OCI-LY7 (cell line): ENCODE measurements around the gene FAM240B. TPM values are rescaled to one million over a fixed set of nuclear protein-coding genes. Genes with fewer than 3 reads are reported as not detected.

Experiments used
- BruUV-seq: library from RNA; stranded (reverse); fragments of 400-500 nt; replicated peaks from 2 replicates; lab custom pipeline; 2021; lab: Mats Ljungman, UMichigan
- CTCF ChIA-PET: fragments of 300-600 bp; sonication (Branson Sonifier 250); formaldehyde crosslinking; loops from one replicate; lab custom pipeline; 2022; ENCODE audit warnings: antibody characterized with exemption; ENCODE audit not compliant: unreplicated experiment; lab: Charles Lee
- POLR2A ChIA-PET: fragments of 300-600 bp; sonication (Branson Sonifier 250); formaldehyde crosslinking; loops from one replicate; lab custom pipeline; 2022; ENCODE audit warnings: antibody characterized with exemption; lab: Charles Lee
- DNase-seq: peaks from one replicate; pipeline ENCODE4 v3.0.0-alpha.2; 2015; ENCODE audit warnings: low spot score
- H2AFZ ChIP-seq: fragments of 200-600 bp; sonication (generic), shearing (Covaris generic); 2 replicates; pipeline ENCODE4 v1.6.1; 2014; ENCODE audit warnings: mild to moderate bottlenecking, antibody characterized with exemption, low read length, moderate library complexity
- H3K27ac ChIP-seq: fragments of 200-600 bp; sonication (generic); 2 replicates; pipeline ENCODE4 v1.5.1; 2014; ENCODE audit warnings: mixed run types, low read depth, mild to moderate bottlenecking, moderate library complexity, low read length, inconsistent platforms; ENCODE audit not compliant: poor library complexity, severe bottlenecking
- H3K36me3 ChIP-seq: fragments of 200-600 bp; sonication (generic); 2 replicates; pipeline ENCODE4 v1.6.1; 2014; ENCODE audit warnings: mild to moderate bottlenecking, antibody characterized with exemption, low read length, moderate library complexity, mixed read lengths; ENCODE audit not compliant: insufficient read depth
- H3K4me1 ChIP-seq: fragments of 200-600 bp; sonication (generic); 2 replicates; pipeline ENCODE4 v1.5.1; 2014; ENCODE audit warnings: mild to moderate bottlenecking, low read length; ENCODE audit not compliant: insufficient read depth, poor library complexity, severe bottlenecking
- H3K4me2 ChIP-seq: fragments of 200-600 bp; sonication (generic); 2 replicates; pipeline ENCODE4 v1.6.1; 2014; ENCODE audit warnings: mild to moderate bottlenecking, low read length
- H3K4me3 ChIP-seq: fragments of 200-600 bp; sonication (generic); 2 replicates; pipeline ENCODE4 v1.5.1; 2014; ENCODE audit warnings: mild to moderate bottlenecking, low read depth, low read length; ENCODE audit not compliant: poor library complexity, severe bottlenecking
- H3K79me2 ChIP-seq: fragments of 200-600 bp; sonication (generic); 2 replicates; pipeline ENCODE4 v1.6.1; 2016; ENCODE audit warnings: low read depth, mild to moderate bottlenecking, low read length, moderate library complexity, mixed read lengths; ENCODE audit not compliant: insufficient read depth
- H3K9me2 ChIP-seq: fragments of 200-600 bp; sonication (generic); 2 replicates; pipeline ENCODE4 v1.6.1; 2016; ENCODE audit warnings: mild to moderate bottlenecking, low read length, mixed read lengths; ENCODE audit not compliant: insufficient read depth
- H3K9me3 ChIP-seq: fragments of 200-600 bp; sonication (generic); 2 replicates; pipeline ENCODE4 v1.6.1; 2014; ENCODE audit warnings: mild to moderate bottlenecking, mixed run types, low read length, mixed read lengths
- H4K20me1 ChIP-seq: fragments of 200-600 bp; sonication (generic); 2 replicates; pipeline ENCODE4 v1.6.1; 2014; ENCODE audit warnings: mild to moderate bottlenecking, antibody characterized with exemption, low read length, moderate library complexity, mixed read lengths; ENCODE audit not compliant: insufficient read depth
- CTCF ChIP-seq: fragments of 200-600 bp; sonication (generic); conservative IDR thresholded peaks from 2 replicates; pipeline ENCODE4 v1.5.1; 2014; ENCODE audit warnings: mild to moderate bottlenecking, antibody characterized with exemption, low read length, moderate library complexity, mixed read lengths
- EZH2phosphoT487 ChIP-seq: fragments of 200-600 bp; sonication (generic); IDR thresholded peaks from 2 replicates; pipeline ENCODE4 v1.6.1; 2018; ENCODE audit warnings: low read depth, borderline replicate concordance, mild to moderate bottlenecking, mixed run types, antibody characterized with exemption, low read length, moderate library complexity, mixed read lengths
- intact Hi-C: fragments of 100-400 bp; cut with micrococcal nuclease; formaldehyde crosslinking; loops from one replicate; pipeline ENCODE4 v1.10.0; 2022; ENCODE audit not compliant: unreplicated experiment
- total RNA-seq, 2 experiments: library from RNA; depleted of rRNA in 1 of 2; stranded (reverse); fragments of >200 nt in 1 of 2; shearing (Covaris generic) in 1 of 2; gene quantifications; 2 replicates each; pipeline ENCODE4 v1.2.3, GENCODE V29; 2014 to 2022

Gene FAM240B
- total RNA-seq, 2 experiments from 2014 or later = not detected

GRCh38 chr9:38694676-38695075 lies 25.3 kb downstream of the FAM240B start:
- H2AFZ ChIP-seq = no peak overlapping the region
- H3K4me2 ChIP-seq = no peak overlapping the region
- CTCF ChIA-PET = no interaction called here
- H3K79me2 ChIP-seq = no peaks in the 10 kb centered on the region
- H3K9me2 ChIP-seq = no peaks in the 10 kb centered on the region
- no TSS peak for BruUV-seq
- TF ChIP-seq EZH2phosphoT487 = no peak
- TF ChIP-seq CTCF = no peak
- intact Hi-C loops = loop anchor here (5.0 kb wide), 1 partner anchor 48 kb away; no protein-coding TSS in a partner anchor
- POLR2A ChIA-PET = interaction anchor here (0.7 kb wide), 1 partner anchor 11 kb away, joined by 3 read pairs; no protein-coding TSS in a partner anchor
- no peak for DNase-seq
- H3K9me3 ChIP-seq = no peaks in the 10 kb centered on the region
- H3K4me3 ChIP-seq = no peak overlapping the region
- H3K4me1 ChIP-seq = no peaks in the 10 kb centered on the region
- no peaks in the 10 kb centered on the region for H4K20me1 ChIP-seq
- H3K27ac ChIP-seq = no peak overlapping the region
- no peaks in the 10 kb centered on the region for H3K36me3 ChIP-seq

- no peaks in the 10 kb centered on the region for H3K9me3 ChIP-seq
- no peaks in the 10 kb centered on the region for H3K36me3 ChIP-seq
- BruUV-seq = no TSS peak
- no peak overlapping the region for H3K4me2 ChIP-seq
- H4K20me1 ChIP-seq = no peaks in the 10 kb centered on the region
- no peaks in the 10 kb centered on the region for H3K79me2 ChIP-seq
- no peaks in the 10 kb centered on the region for H3K9me2 ChIP-seq
- H3K4me1 ChIP-seq = no peaks in the 10 kb centered on the region
- ChIA-PET POLR2A (no interaction called here), CTCF (no interaction called here)
- DNase-seq = no peak
- H3K4me3 ChIP-seq = no peak overlapping the region
- no peak overlapping the region for H3K27ac ChIP-seq
- H2AFZ ChIP-seq = no peak overlapping the region
- intact Hi-C loops = loop anchor here (5.0 kb wide), 1 partner anchor 50 kb away; no protein-coding TSS in a partner anchor
- TF ChIP-seq CTCF = no peak
- TF ChIP-seq EZH2phosphoT487 = no peak
Observed at GRCh38 chr9:38692707-38693106, 27.2 kb downstream of the FAM240B start.

GRCh38 chr9:38690574-38690973 lies 29.4 kb downstream of the FAM240B start:
- Histone ChIP-seq H3K36me3 (no peaks in the 10 kb centered on the region), H3K9me3 (no peaks in the 10 kb centered on the region), H3K4me2 (no peak overlapping the region), H3K4me3 (no peak overlapping the region), H2AFZ (no peak overlapping the region), H3K27ac (no peak overlapping the region), H4K20me1 (no peaks in the 10 kb centered on the region), H3K79me2 (no peaks in the 10 kb centered on the region), H3K4me1 (no peaks in the 10 kb centered on the region), H3K9me2 (no peaks in the 10 kb centered on the region)
- TF ChIP-seq EZH2phosphoT487 (no peak), CTCF (no peak)
- intact Hi-C loops = loop anchor here (5.0 kb wide), 1 partner anchor 52 kb away; no protein-coding TSS in a partner anchor
- CTCF ChIA-PET = no interaction called here
- no peak for DNase-seq
- BruUV-seq = no TSS peak
- POLR2A ChIA-PET = interaction anchor here (0.6 to 1.1 kb wide), 3 partner anchors 14 to 781 kb away, joined by 3 to 4 read pairs (median 4); no protein-coding TSS in a partner anchor
